Activated CD4-positive, alpha-beta T cell treated with anti-CD3 and anti-CD28 coated beads for 1 hour (primary cell): ENCODE data around the gene C16orf90.

ENCODE experiments used
- DNase-seq: peaks from one replicate; pipeline ENCODE4 v3.0.0-alpha.2; 2020

Gene C16orf90

DNA sequence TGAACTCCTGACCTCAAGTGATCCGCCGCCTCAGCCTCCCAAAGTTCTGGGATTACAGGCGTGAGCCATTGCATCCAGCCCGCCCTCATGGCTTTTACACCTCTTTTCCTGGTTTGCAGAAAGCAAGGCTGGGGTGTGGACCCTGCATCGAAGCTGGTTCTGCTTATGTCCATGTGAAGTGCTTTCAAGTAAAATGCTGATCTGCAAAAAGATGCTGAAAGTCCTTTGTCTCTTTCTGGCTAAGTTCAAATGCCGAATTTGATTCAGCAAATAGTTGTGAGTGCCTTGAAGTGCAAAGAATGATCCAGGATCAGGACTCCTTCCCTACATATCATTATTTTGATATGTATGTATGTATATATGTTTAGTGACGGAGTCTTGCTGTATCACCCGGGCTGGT is 34.7 kb downstream of the C16orf90 start:
- DNase-seq: no peak

DNA sequence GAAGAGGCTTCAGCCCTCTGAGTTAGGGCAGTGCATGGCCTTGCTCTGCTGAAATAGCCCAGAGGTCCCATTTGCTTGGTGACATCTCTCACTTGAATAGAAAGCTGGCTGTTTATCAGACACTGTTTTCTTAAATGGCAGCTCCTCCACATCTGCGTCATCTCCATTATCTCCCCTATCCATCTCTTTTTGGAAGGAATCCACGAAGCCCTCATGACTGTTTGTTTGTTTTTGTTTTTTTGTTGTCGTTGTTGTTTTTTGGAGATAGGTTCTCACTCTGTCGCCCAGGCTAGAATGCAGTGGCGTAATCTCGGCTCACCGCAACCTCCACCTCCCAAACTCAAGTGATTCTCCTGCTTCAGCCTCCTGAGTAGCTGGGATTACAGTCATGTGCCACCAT is 35.2 kb downstream of the C16orf90 start:
- no peak for DNase-seq

DNA sequence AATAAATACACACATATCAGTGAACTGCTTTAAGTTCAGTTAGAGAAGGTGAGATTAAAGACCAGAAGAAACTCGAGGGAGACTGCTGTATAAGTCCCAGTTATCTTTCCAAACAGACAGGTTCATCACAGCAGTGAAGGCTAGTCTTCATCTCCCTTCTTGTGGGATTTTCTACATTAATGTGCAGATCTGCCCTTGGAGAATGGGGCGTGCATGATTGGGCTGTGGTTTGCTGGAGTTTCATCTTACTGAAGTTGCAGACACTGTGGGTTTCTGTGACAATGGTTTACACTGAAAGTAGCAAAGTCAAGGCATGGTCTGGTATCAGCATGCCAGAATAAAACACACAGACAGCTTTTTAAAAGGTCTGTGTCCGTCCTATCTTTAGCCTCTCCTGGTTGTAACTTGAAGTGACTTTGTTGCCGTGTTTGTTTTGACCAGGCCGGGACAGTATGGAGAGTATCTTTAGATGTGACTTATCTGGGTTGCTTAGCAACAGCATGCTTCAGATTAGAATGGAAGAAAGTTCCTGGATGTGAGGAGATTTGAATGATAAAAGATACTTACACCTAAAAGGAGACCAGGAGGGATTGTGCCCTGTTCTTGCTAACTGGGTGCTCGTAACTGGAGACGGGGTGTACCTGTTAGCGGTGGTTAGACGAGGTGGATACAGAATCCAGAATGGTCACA is 35.7 kb downstream of the C16orf90 start:
- no peak for DNase-seq

DNA sequence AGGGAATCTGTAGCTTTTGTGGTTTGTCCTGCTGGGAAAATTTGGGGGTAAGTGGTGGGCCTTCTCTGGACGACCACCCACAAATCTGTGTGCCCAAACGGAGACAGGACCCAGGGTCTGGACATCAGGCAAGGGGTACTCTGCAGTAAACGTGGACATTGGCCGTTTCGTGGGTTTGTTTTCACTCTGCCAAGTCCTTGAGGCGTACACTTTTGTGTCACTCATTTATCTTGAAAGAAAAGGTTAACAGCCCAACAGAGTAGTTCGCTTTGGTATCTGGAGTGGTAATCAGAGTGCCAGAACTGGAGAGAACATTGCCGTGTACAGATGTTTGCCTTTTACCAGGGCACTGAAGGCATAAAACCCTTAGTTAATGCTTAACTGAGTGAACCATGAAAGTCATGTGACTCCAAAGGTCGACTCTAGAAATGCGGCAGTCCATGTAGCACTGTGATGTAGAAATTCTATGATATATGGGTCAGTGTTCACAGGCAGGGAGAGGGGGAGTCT is 36.4 kb downstream of the C16orf90 start:
- no peak for DNase-seq

DNA sequence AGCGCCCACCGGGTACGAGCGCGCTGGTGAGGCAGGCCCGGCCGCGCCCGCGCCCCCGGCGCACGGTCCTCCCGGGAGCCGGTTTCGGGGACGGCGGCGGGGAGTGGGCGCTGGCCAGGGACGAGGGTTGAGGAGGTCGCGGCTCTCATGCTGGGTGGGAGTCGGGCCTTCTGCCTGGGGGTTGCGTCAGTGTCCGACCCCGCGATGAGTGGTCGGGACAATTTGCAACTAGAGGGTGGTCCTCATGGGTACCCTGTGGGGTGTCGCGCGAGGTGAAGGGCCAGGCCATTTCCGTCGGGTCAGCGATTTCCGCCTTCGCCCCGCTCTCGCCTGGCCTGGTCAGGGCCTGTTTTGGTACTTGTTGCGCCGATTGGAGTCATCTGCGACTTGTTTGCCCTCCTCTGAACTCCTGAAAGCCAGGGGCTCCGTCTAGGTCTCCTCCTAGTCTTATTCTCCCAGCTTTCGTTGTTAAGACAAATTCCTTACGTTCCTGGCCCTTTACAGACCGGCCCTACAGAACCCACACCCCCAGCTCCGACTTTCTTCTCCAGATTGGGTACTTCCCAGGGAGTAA is 36.9 kb downstream of the C16orf90 start:
- no peak for DNase-seq

DNA sequence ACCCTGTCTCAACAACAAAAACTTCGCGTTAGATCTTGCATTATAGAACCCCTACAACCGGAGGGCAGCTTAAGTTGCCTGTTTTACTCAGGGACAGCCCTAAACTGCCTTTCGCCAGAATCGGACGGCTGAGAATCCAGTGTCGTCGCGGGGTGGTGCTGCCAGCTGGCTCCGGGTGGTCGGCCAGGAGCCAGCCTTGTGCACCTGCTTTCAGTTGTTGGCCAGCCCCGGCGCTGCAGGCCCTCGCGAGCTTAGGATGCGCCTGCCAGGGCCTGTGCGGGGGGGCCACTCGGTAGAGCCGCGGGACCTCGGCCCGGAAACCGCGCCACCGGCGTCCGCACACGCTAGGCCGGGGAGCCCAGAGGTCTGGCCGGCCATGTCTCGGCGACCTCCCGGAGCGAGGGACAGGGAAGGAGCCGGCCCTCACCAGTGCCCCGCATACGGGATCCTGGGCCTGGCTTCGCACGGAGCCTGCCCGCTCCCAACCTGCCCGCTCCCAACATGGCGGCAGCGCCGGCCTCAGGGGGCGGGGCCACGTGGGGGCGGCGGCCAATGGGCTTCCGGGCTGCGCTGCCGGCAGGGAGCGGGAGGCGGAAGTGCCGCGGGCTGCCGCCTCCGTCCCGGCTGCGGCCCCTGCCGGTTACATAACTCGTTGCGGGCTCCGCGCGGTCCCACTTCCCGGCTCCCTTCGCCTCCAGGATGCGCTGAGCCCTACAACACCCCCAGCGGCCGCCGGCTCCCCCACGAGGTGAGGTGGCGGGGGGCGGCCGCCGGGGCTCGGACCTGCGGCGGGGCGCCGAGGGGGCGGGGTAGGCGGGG is 37.6 kb downstream of the C16orf90 start:
- peak; percentile 84 for DNase-seq

DNA sequence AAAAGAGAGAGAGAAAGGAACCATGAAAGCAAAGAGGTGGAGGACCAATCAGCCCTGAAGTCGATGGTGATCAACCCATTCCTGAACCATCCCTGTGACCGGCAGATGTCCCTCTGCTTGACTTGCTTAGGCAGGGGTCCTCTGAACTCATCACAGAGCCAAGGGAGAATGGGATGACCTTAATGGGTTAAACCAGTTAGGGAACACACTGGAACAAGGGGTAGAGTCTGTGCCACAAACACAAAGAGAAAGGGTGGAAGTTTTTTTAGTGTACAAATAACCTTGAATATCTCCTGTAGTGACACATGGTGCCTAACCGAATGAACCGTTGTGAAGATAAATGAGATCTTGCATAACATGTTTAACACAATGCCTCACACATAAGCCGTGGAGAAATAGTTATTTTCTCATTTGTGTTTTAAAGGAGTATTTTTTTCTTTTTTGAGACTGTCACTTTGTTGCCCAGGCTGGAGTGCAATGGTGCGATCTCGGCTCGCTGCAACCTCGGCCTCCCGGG is 40.6 kb downstream of the C16orf90 start:
- DNase-seq: no peak

DNA sequence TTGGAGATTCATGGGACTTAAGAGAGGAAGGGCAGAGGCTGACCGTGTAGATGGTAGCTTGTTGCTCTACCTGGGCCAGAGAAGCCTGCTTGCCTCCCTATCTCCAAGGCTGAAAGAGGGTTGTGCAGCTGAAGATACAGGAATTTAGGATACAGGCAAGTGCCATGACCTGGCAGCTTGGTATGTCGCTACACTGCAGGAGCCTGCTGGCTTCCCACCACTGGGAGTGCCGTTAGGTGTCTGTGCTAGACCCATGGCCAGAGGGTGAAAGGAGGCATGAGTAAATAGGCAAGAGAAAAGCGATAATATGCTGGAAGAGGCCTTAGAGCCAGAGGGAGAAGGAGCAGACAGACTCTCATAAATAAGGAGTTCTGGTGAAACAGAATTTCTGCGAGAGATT is 41.2 kb downstream of the C16orf90 start:
- no peak for DNase-seq

DNA sequence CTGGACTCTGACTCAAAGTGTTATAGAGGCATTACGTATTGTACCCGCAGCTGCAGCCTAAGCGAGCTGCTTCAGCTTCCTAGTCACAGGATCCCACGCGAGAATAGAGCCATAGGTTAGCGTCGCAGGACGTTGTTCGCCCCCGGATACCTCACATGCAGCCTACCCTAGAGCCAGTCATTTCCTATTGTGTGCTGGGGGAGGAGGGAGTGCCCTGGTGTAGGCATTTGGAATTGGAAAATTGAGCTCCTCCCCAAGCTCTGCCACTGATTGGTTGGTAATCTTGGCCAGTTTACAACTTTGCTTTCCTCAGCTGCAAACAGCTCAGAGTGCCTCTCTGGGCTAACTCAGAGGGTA is 51.3 kb downstream of the C16orf90 start:
- DNase-seq: no peak
